ENCODE results near the gene PLN. TPM values are rescaled to one million over a fixed set of nuclear protein-coding genes. Genes with fewer than 3 reads are reported as not detected.

The PLN gene
- total RNA-seq, 1 donor from 2014 or later, result not detected

DNA sequence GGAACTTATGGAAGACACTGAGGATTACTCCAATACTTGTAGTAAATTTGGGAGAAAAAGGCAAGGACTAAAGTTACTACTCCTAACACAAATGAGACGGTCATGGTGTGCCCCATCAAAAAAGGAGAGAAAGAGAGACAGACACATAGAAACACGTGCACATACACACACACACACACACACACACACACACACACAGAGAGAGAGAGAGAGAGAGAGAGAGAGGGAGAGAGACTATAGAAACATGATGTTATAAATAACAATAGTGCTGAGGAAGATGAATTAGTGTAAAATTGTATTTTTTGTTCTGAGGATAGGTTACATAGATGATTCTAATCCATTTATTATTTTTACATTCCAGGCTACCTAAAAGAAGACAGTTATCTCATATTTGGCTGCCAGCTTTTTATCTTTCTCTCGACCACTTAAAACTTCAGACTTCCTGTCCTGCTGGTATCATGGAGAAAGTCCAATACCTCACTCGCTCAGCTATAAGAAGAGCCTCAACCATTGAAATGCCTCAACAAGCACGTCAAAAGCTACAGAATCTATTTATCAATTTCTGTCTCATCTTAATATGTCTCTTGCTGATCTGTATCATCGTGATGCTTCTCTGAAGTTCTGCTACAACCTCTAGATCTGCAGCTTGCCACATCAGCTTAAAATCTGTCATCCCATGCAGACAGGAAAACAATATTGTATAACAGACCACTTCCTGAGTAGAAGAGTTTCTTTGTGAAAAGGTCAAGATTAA lies 10.5 kb downstream of the PLN start:
- DNase-seq (ENCODE audit: low read depth), result no peak
- no peak for TF ChIP-seq CTCF (IDR thresholded peaks at IDR 0.05; ENCODE audit: insufficient read depth, low read length, severe bottlenecking)
- Histone ChIP-seq H3K4me3 (ENCODE audit: low read depth, low read length) (no peak overlapping the region), H3K27me3 (ENCODE audit: control insufficient read depth, insufficient read depth, low read length) (no peaks in the 10 kb centered on the region), H3K36me3 (ENCODE audit: control insufficient read depth, insufficient read depth, low read length) (no peaks in the 10 kb centered on the region)
- no peak for FAIRE-seq

GRCh38 chr6:118559659-118560058 lies 11.6 kb downstream of the PLN start:
- Histone ChIP-seq H3K4me3 (ENCODE audit: low read depth, low read length) (no peak overlapping the region), H3K27me3 (ENCODE audit: control insufficient read depth, insufficient read depth, low read length) (no peaks in the 10 kb centered on the region), H3K36me3 (ENCODE audit: control insufficient read depth, insufficient read depth, low read length) (no peaks in the 10 kb centered on the region)
- TF ChIP-seq CTCF (IDR thresholded peaks at IDR 0.05; ENCODE audit: insufficient read depth, low read length, severe bottlenecking), result no peak
- FAIRE-seq (no peak), DNase-seq (ENCODE audit: low read depth) (no peak)

- no peaks in the 10 kb centered on the region for H3K36me3 ChIP-seq (ENCODE audit: control insufficient read depth, insufficient read depth, low read length)
- no peak for TF ChIP-seq CTCF (IDR thresholded peaks at IDR 0.05; ENCODE audit: insufficient read depth, low read length, severe bottlenecking)
- DNase-seq (ENCODE audit: low read depth) (no peak), FAIRE-seq (no peak)
- H3K4me3 ChIP-seq (ENCODE audit: low read depth, low read length), result no peak overlapping the region
- H3K27me3 ChIP-seq (ENCODE audit: control insufficient read depth, insufficient read depth, low read length), result no peaks in the 10 kb centered on the region
Measured at GRCh38 chr6:118562248-118562647, 14.2 kb downstream of the PLN start.

DNA sequence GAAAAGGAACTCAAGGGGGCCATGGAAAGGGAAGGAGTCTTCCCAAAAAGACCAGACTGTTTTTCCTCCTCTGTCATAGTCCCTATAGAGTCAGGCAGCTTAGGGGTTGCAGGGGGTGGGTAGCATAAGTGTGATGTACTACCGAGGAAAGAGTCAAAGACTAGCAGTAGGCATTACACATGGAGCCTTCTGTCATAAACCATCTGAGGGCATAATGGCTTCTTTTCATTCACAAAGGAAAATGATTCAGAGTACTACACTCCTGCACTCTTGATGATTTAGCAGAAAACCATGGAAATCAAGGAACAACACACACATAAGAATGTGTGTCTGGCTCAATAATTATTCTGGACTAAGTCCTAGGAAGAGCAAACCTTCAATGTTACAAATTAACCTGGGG lies 14.9 kb downstream of the PLN start:
- DNase-seq (ENCODE audit: low read depth), result peak; percentile 25
- FAIRE-seq, result no peak
- Histone ChIP-seq H3K4me3 (ENCODE audit: low read depth, low read length) (no peak overlapping the region), H3K36me3 (ENCODE audit: control insufficient read depth, insufficient read depth, low read length) (no peaks in the 10 kb centered on the region), H3K27me3 (ENCODE audit: control insufficient read depth, insufficient read depth, low read length) (no peaks in the 10 kb centered on the region)
- TF ChIP-seq CTCF (IDR thresholded peaks at IDR 0.05; ENCODE audit: insufficient read depth, low read length, severe bottlenecking), result no peak

DNA sequence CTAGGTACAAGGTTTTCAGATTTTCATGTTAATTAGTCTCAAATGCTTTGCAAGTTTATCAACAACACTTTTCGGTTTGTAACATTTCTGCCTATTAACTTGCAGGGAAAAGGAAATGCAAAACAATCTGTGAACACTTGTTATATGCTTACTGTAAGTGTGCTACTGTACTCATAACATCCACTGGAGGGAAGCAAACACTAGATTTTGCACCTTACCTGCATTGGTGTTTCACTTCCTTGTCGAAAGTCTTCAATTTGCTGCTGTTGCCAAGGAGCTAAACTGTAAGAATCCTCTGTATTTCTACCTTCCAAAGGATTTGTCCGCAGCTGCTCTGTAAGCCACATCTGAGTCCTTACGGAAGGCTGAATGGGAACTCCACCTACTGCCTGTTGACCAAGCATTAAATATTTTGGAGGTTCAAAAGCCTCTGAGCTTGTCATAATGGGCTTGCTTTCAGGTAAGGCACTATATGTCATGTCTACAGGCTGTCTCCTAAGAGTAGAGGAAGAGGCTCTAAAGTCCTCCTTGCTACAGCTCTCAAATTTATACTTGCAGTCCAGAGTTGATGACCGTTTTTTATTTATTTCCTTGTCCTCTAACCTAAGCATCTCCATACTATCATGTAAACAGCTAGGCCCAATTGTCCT lies 17.3 kb downstream of the PLN start:
- DNase-seq (ENCODE audit: low read depth), result peak; percentile 61
- FAIRE-seq, result no peak
- Histone ChIP-seq H3K4me3 (ENCODE audit: low read depth, low read length) (no peak overlapping the region), H3K27me3 (ENCODE audit: control insufficient read depth, insufficient read depth, low read length) (no peaks in the 10 kb centered on the region), H3K36me3 (ENCODE audit: control insufficient read depth, insufficient read depth, low read length) (no peaks in the 10 kb centered on the region)
- TF ChIP-seq CTCF (IDR thresholded peaks at IDR 0.05; ENCODE audit: insufficient read depth, low read length, severe bottlenecking), result peak; percentile 61

Data from bronchial epithelial cell (primary cell).